HCEC 1CT (cell line): Measurements from ENCODE around the gene MS4A2.
"Not testable (repeated sequence)": the region's sequence is repeated elsewhere in the genome, so short reads cannot be mapped to it uniquely, and the experiment has no call there.

Source experiments
- DNase-seq: peaks from one replicate; pipeline ENCODE4 v3.0.0-alpha.2; 2017

The MS4A2 gene

GRCh38 chr11:60088364-60088763 is at the start of gene MS4A2:
Gene MS4A2, plus strand, starts transcription at chr11:60088664. Its CDS starts 102 bp downstream, at chr11:60088766.
- DNase-seq, result no peak

DNA sequence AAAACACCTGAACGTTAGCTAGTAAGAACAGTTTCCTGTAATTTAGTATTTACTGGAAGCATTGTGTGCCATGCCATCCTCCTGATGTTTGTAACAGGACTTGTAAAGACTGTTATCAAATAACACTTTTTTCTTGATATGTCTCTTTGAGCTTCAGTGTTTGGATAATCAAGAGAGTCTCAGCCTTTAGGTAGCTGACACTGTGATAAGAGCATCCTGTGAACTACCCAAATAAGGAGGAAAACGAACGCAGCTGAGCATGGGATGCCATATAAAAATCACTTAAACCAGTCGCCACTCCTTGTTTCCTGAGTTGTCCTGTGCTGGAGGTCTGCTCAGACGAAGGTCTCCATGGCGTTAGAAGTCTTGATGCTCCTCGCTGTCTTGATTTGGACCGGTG is 48.4 kb upstream of the MS4A2 start, which contains the start of gene OOSP2:
Gene OOSP2, plus strand, starts transcription at position 301 of the 400 bp plus-strand sequence. Its CDS starts 51 bp downstream, at position 352.
- DNase-seq, result no peak

DNA sequence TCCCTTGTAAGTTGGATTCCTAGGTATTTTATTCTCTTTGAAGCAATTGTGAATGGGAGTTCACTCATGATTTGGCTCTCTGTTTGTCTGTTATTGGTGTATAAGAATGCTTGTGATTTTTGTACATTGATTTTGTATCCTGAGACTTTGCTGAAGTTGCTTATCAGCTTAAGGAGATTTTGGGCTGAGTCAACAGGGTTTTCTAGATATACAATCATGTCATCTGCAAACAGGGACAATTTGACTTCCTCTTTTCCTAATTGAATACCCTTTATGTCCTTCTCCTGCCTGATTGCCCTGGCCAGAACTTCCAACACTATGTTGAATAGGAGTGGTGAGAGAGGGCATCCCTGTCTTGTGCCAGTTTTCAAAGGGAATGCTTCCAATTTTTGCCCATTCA is 38.0 kb upstream of the MS4A2 start:
- DNase-seq, result not testable (repeated sequence)

DNA sequence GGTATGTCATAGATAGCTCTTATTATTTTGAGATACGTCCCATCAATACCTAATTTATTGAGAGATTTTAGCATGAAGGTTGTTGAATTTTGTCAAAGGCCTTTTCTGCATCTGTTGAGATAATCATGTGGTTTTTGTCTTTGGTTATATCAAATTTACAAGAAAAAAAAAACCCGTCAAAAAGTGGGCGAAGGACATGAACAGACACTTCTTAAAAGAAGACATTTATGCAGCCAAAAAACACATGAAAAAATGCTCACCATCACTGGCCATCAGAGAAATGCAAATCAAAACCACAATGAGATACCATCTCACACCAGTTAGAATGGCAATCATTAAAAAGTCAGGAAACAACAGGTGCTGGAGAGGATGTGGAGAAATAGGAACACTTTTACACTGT is 37.6 kb upstream of the MS4A2 start:
- DNase-seq, result not testable (repeated sequence)

DNA sequence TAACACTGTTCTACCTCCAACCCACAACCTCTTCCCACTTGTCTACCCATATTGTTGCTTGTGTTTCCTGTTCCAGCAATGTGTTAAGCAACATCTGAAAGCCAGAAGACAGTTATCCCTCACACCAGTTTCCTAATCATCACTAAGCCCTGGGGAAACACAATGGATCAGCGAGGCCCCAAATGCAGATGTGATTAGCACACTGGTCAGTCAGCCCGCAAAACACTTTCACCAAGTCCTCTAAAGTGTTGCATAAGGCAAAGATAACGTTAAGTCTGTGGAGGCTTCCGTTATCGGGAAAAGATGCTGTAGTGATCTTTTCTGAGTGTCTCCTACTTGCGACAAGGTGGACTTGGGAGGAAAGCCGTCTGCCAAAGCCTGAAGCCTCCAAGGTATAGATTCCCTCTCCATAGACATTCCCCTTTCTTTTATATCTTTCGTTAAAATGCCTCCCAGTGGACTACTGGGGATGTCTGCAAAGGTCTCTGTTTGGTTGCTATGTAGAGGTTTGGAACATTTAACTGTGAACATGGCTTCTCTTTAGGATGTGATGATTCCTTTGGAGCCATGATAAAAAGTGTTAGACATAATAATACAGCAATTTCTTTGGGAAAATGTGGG is 32.0 kb upstream of the MS4A2 start, which contains the start of gene MS4A3:
Gene MS4A3, plus strand, starts transcription at position 317 of the 621 bp plus-strand sequence. CDS start 4,496 bp downstream, outside the sequence.
- DNase-seq, result no peak

- no peak for DNase-seq
These were observed 29.4 kb upstream of the MS4A2 start for GRCh38 chr11:60059052-60059451.

DNA sequence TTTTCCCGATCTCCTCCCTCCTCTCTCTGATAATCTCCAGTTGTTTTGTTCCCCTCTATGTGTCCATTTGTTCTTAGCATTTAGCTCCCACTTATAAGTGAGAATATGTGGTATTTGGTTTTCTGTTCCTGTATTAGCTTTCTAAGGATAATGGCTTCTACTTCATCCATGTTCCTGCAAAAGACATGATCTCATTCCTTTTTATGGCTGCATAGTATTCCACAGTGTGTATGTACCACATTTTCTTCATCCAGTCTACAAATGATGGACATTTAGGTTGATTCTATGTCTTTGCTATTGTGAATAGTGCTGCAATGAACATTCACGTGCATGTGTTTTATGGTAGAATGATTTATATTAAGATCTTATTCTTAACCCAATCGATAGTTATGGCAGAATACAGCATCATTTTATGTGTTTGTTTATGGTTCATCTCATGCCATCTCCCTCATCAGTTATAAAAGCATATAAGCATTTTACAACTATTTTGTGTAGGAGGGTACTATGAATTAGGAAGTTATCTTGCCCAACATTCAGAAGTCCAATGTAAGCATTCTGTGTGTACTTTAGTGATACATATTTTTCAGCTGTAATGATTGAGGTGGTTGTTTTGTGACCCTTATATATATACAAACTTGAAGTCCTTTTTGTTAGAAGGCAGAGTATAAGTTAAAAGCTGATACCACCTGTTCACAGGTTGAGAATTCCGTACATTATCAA is 28.8 kb upstream of the MS4A2 start:
- DNase-seq, result no peak

- no peak for DNase-seq
These were observed 24.4 kb upstream of the MS4A2 start for GRCh38 chr11:60064111-60064510.

DNA sequence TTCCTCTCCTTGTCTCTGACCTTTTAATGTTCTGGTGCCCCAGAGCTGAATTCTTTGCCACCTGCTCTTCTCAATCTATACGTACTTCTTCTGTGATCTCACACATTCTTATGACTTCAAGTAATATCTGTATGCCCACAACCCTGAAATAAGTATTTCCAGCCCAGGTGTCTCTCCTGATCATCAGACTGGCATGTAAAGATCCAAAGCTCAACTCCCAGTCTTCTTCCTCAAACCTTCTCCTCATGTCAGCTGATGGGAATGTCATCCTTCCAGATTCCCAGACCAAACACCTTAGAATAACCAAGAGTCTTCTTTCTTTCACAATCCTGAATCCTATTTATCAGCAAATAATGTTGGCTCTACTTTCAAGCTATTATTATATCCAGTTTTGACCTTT is 22.7 kb upstream of the MS4A2 start:
- DNase-seq, result no peak

- no peak for DNase-seq
These were observed 19.0 kb upstream of the MS4A2 start for GRCh38 chr11:60069450-60069849.

DNA sequence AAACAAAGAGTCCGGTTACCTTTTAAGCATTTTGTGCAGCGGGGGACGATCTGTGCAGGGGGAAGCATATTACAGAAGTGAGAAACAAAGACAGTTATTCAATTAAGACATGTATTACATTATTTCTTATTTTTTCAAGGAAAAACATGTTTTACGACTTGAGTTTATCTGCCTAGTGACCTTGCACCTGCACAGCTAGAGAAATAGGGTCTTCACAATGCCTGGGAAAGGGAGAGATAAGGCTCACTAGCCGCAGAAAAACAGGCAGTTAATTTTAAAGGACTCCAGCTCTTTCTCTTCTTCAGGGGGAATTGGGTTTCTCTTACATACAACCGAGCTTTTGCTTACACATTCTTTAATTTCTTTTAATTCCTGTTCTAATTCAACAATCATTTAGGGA is 16.8 kb upstream of the MS4A2 start:
- DNase-seq, result not testable (repeated sequence)

DNA sequence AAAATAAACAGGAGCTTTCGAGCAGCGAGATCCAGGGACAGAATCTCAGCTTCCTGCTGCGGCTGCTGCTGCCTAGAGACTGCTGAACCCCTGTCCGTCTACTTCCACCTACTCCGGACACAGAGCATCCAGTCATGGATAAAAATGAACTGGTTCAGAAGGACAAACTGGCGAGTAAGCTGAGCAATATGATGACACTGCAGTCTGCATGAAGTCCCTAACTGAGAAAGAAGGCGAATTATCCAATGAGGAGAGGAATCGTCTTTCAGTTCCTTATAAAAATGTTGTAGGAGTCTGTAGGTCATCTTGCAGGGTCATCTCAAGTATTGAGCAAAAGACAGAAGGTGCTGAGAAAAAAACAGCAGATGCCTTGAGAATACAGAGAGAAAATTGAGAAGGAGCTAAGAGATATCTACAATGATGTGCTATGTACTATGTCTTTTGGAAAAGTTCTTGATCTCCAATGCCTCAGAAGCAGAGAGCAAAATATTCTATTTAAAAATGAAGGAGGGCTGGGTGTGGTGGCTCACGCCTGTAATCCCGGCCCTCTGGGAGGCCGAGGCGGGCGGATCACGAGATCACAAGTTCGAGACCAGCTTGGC is 11.1 kb upstream of the MS4A2 start:
- no peak for DNase-seq

GRCh38 chr11:60077981-60078380 is 10.5 kb upstream of the MS4A2 start:
- DNase-seq, result no peak

DNA sequence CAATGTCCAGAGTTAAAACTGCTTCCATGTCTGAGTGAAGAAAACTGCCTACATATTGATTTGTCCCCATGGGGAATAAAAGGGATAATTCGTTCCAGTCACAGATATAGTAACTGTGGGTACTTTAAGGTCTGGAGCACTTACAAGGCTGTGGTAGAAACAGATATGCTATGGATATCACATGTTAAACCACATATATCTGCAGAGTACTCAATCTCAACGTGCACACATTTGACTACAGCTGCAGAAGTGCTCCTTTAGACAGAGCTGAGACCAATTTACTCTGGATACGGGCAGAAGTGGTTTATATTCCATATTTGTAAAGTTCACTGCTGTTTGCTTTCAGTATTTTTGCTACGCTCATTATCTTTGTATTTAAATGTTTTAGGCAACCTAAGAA is 9.7 kb upstream of the MS4A2 start:
- DNase-seq, result no peak

GRCh38 chr11:60080535-60080934 is 7.9 kb upstream of the MS4A2 start:
- DNase-seq, result no peak

DNA sequence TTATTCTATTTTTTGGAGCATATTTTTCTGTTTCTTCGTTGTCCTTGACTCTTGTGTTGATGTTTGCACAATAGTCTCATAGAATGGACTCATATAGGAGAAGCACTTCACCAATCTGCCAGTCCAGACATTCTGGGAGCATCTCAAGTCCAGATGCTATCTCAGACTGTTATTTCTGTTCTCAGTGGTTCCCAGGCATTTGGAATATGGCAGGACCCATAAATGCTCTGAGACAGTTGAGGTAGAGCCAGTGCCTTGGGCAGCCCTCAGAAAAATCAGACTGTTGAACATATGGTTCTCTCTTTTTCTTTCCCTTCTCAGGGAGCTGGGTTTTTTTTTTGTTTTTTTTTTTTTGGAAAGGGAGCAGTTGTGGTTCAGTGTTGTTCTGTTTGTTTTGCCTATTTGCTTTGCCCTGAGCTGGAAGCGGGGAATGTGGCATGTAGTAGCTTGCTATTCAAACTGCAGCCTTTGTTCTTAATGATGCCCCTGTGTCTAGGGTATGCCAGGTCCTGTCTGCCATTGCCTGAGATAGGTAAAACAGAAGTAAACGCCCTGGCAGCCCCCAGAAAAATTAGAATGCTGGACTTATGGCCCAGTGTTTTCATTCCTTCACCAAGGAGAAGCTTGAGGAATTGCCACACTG is 3.7 kb upstream of the MS4A2 start:
- no peak for DNase-seq

DNA sequence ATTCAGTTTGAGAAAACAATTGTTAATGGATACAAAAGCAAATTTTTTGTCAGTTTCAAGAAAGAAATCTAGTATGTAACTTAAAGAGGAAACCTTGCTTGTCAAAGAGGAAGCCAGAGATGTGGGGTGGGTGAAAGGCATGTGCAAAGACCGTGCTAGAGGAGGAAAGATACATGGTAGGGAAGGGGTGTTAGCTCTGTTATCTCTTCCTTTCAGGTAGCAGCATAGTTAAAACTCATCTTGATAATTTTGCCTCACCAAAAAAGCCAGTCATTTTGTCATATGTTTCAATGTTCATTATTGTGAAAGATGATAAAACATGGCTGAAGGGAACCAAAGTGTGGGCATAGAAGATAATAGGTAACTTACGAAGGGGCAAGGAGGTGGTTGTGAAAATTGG is 2.6 kb upstream of the MS4A2 start:
- no peak for DNase-seq

GRCh38 chr11:60087239-60087638 is 1.2 kb upstream of the MS4A2 start:
- DNase-seq, result no peak

DNA sequence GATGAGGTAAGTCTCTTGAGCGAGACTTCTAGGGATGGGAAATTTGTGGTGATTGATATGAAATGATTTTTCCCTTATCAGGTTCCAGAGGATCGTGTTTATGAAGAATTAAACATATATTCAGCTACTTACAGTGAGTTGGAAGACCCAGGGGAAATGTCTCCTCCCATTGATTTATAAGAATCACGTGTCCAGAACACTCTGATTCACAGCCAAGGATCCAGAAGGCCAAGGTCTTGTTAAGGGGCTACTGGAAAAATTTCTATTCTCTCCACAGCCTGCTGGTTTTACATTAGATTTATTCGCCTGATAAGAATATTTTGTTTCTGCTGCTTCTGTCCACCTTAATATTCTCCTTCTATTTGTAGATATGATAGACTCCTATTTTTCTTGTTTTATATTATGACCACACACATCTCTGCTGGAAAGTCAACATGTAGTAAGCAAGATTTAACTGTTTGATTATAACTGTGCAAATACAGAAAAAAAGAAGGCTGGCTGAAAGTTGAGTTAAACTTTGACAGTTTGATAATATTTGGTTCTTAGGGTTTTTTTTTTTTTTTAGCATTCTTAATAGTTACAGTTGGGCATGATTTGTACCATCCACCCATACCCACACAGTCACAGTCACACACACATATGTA is 7.1 kb downstream of the MS4A2 start:
- no peak for DNase-seq

- no peak for DNase-seq
These were observed 8.7 kb downstream of the MS4A2 start for GRCh38 chr11:60097189-60097588.

DNA sequence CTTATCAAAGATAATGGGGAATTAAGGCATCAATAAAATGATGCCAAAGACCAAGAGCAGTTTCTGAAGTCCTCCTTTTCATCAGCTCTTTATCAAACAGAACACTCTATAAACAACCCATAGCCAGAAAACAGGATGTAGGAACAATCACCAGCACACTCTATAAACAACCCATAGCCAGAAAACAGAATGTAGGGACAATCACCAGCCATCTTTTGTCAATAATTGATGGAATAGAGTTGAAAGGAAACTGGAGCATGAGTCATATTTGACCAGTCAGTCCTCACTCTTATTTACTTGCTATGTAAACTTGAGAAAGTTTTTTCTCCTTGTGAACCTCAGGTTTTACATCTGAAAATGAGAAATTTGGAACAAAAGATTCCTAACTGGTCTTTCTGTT is 10.0 kb downstream of the MS4A2 start:
- no peak for DNase-seq

GRCh38 chr11:60100516-60100915 is 12.1 kb downstream of the MS4A2 start:
- no peak for DNase-seq

DNA sequence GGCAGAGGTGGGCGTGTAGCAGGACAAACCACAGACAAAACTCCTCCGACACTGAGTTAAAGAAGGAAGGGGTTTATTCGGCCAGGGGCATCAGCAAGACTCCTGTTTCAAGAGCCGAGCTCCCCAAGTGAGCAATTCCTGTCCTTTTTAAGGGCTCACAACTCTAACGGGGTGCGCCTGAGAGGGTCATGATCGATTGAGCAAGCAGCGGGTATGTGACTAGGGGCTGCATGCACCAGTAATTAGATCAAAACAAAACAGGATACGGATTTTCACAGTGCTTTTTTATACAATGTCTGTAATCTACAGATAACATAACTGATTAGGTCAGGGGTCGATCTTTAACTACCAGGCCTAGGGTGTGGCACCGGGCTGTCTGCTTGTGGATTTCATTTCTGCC is 12.9 kb downstream of the MS4A2 start:
- DNase-seq, result not testable (repeated sequence)
